Choroid plexus epithelial cell (primary cell): ENCODE data around the gene IPO7.

Experiments used
- DNase-seq: peaks from one replicate; pipeline ENCODE4 v3.0.0-alpha.2; 2010; ENCODE audit warnings: low read depth
- H3K4me3 ChIP-seq: 2 replicates; pipeline ENCODE4 v1.5.1; 2011; ENCODE audit warnings: low read depth, mild to moderate bottlenecking, control low read depth, low read length, moderate library complexity
- TF ChIP-seq, protein P1 (sequence below): conservative IDR thresholded peaks from 2 replicates; pipeline ENCODE4 v1.5.1; 2011; ENCODE audit warnings: low read depth, mild to moderate bottlenecking, control low read depth, inconsistent platforms, low read length, moderate library complexity

IPO7 gene

DNA sequence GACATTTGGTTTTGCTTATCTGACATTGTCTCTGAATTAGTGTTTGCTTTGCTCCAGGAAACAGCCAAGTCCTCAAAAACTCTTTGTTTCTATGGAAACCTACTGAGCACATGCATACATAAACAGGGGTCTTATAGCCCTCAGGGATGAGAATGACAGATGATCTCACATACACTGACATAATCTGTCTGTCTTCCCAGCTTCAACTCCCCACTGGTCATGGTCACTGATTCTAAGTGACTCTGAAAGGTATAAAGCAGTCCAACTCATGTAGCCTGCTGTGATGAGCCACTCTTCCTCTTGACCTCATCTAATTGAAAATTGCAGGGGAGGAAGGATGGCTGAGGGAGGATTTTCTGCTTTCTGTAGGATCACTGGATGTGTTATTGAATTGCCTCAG, 89.0 kb downstream of the IPO7 start:
- no peak overlapping the region for H3K4me3 ChIP-seq
- DNase-seq, result no peak
- TF ChIP-seq, protein P1, sequence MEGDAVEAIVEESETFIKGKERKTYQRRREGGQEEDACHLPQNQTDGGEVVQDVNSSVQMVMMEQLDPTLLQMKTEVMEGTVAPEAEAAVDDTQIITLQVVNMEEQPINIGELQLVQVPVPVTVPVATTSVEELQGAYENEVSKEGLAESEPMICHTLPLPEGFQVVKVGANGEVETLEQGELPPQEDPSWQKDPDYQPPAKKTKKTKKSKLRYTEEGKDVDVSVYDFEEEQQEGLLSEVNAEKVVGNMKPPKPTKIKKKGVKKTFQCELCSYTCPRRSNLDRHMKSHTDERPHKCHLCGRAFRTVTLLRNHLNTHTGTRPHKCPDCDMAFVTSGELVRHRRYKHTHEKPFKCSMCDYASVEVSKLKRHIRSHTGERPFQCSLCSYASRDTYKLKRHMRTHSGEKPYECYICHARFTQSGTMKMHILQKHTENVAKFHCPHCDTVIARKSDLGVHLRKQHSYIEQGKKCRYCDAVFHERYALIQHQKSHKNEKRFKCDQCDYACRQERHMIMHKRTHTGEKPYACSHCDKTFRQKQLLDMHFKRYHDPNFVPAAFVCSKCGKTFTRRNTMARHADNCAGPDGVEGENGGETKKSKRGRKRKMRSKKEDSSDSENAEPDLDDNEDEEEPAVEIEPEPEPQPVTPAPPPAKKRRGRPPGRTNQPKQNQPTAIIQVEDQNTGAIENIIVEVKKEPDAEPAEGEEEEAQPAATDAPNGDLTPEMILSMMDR, result no peak

DNA sequence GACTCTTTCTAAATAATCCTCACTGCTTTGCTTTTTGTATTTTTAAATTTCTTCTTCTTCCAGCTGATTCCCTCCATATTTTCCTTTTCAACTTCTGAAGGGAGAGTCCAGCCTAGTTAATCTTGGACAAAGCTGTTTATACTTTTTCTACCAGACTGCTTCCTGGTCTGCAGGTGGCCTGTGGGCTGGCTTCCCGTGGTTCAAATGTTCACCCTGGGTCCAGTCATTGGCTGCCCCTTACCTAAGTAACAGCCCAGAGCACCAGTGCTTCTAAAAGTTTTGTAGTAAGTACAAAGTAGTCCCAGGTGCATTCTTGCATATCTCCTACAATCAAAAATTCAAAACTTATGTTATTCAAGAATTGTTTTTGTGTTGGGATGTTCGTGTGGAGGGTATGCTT, 95.4 kb downstream of the IPO7 start:
- no peak overlapping the region for H3K4me3 ChIP-seq
- DNase-seq, result no peak
- TF ChIP-seq, protein P1, result no peak

DNA sequence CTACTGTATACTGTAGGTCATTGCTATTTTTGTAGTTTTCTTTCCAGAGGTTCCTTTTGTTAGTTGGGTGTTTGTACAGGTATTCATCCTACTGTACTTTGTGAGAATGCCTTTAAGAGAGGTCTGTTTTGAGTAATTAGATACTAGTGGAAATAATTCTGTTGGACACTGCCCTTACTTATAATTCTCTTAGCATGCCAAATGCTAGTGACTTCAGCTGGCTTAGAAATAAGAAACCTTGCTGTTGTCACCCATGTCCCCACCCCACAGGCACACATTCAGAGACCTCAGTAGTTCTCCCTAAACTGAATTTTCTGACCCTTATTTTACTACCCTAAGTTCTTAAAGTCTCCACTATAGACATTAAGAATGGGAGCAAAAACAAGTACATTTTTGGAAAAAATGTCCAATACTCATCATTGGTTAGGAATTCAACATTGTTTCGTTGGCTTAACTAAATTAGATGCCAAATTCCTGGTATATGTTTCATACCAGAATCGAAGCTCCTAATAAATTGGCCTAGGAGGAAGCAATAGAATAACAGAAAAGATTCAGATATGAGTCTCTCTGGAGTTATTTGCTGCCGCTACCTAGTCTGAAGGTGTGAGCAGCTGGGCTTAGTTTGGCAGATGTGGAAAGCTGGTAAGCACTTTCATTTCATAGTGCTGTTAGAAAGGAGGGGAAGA, 104.8 kb downstream of the IPO7 start:
- peak; percentile 47 for DNase-seq
- H3K4me3 ChIP-seq, result no peak overlapping the region
- TF ChIP-seq, protein P1, result no peak

DNA sequence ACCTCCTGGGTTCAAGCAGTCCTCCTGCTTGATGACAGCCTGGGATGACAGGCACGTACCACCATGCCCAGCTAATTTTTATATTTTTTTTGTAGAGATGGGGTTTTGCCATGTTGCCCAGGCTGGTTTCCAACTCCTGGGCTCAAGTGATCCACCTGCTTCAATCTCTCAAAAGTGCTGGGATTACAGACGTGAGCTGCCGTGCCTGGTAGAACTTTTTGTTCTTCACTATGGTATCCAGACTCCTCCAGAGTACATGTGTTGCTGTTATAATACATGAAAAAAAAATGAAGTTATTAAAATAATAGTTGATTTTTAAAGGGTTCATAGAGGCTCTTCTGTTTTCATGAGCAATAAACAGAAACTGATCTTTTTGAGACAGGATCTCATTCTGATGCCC, 105.9 kb downstream of the IPO7 start:
- TF ChIP-seq, protein P1, result no peak
- H3K4me3 ChIP-seq, result no peak overlapping the region
- no peak for DNase-seq

DNA sequence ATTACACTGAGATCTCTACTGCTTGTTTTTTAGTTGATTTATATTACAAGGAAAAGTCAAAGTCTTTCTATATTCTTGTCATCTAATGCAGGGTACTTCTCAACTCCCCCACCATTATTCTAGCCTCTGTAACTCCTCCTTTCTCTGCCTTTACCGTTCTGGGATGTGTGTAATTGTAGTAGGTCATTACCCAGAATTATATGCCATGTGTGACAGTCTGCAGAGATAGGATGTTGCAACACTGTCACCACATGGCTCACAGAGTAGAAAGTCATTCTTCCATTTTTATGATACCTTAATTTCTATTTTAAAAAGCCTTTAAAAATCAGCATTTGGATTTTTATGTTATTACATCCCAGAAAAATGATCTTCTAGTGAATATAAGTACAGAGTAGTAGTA, 109.0 kb downstream of the IPO7 start:
- TF ChIP-seq, protein P1, result no peak
- DNase-seq, result no peak
- no peak overlapping the region for H3K4me3 ChIP-seq

DNA sequence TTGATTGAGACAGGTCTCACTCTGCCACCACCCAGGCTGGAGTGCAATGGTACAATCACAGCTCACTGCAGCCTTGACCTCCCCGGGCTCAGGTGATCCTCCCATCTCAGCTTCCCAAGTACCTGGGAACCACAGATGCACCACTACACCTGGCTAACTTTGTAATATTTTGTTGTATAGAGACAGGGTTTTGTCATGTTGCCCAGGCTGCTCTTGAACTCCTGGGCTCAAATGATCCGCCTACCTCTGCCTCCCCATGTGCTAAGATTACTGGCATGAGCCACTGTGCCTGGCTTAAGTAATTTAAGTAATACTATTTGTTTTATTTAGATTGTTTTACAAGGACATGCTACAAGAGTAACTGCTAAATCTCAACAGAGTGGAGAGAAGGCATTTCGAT, 109.9 kb downstream of the IPO7 start:
- TF ChIP-seq, protein P1, result no peak
- H3K4me3 ChIP-seq, result no peak overlapping the region
- DNase-seq, result no peak

DNA sequence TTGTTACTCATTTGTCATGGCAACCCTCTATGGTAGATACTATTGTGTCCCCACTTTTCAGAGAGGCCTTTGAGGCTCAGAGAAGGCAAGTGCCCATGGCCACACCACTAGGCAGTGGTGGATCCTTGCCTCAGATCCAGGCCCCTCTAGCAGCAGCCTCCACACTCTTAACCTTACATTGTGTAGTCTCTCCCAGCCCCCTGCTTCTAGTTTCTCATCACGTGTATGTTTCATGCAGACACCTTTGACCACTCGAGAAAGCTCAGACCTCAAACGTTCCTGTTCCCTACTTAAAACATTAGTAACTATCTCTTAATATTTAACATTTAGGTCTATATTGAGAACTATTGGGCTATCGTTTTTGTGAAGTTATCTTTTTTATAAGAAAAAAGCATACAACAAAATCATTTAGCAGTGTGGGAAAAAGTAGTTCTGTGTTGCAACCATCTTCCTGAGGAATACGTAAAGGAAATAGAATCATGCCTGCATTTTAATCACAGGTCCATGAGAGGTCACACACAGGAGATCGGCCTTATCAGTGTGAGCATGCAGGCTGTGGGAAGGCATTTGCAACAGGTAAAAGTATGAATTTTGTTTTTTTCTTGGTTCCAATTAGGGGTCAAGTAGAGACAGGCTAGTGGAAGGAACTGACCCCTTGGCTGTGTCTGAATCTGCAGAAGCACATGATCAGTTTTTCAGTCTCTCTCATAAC, 111.5 kb downstream of the IPO7 start:
- H3K4me3 ChIP-seq, result no peak overlapping the region
- TF ChIP-seq, protein P1, result no peak
- no peak for DNase-seq
